HG03565 (cell line): ENCODE results near the gene DCAF6.
"Not testable (repeated sequence)": the region's sequence is repeated elsewhere in the genome, so short reads cannot be mapped to it uniquely, and the experiment has no call there.

Source experiments
- ATAC-seq: cut with Tn5 transposase; IDR thresholded peaks from one replicate; pipeline ENCODE4 v1.9.1; 2021; ENCODE audit warnings: mild to moderate bottlenecking, moderate library complexity; ENCODE audit not compliant: unreplicated experiment

The DCAF6 gene

GRCh38 chr1:168007691-168008090, 71.2 kb downstream of the DCAF6 start:
- no peak for ATAC-seq

GRCh38 chr1:168008595-168008994, 72.1 kb downstream of the DCAF6 start:
- ATAC-seq, result no peak

- ATAC-seq, result no peak
These were observed 72.8 kb downstream of the DCAF6 start for GRCh38 chr1:168009322-168009721.

GRCh38 chr1:168019407-168019806, 82.9 kb downstream of the DCAF6 start:
- ATAC-seq, result no peak

GRCh38 chr1:168031198-168031597, 94.7 kb downstream of the DCAF6 start:
- ATAC-seq, result no peak

GRCh38 chr1:168031627-168032026, 95.1 kb downstream of the DCAF6 start:
- no peak for ATAC-seq

- ATAC-seq, result peak; percentile 48
These were observed 95.5 kb downstream of the DCAF6 start for GRCh38 chr1:168032029-168032428.

- ATAC-seq, result no peak
These were observed 98.9 kb downstream of the DCAF6 start for GRCh38 chr1:168035345-168035744.

GRCh38 chr1:168042362-168042761, 105.9 kb downstream of the DCAF6 start:
- no peak for ATAC-seq

GRCh38 chr1:168045311-168045710, 108.8 kb downstream of the DCAF6 start:
- ATAC-seq, result no peak

- no peak for ATAC-seq
These were observed 113.8 kb downstream of the DCAF6 start for GRCh38 chr1:168050307-168050706.

- ATAC-seq, result no peak
These were observed 114.4 kb downstream of the DCAF6 start for GRCh38 chr1:168050880-168051279.

GRCh38 chr1:168053681-168054080, 117.2 kb downstream of the DCAF6 start:
- no peak for ATAC-seq

- no peak for ATAC-seq
These were observed 117.6 kb downstream of the DCAF6 start for GRCh38 chr1:168054117-168054516.

- not testable (repeated sequence) for ATAC-seq
These were observed 119.7 kb downstream of the DCAF6 start for GRCh38 chr1:168056152-168056551.

GRCh38 chr1:168057355-168057754, 120.9 kb downstream of the DCAF6 start:
- no peak for ATAC-seq

GRCh38 chr1:168057921-168058320, 121.4 kb downstream of the DCAF6 start:
- no peak for ATAC-seq

- ATAC-seq, result no peak
These were observed 127.7 kb downstream of the DCAF6 start for GRCh38 chr1:168064216-168064615.

GRCh38 chr1:168065506-168065905, 129.0 kb downstream of the DCAF6 start:
- ATAC-seq, result no peak

GRCh38 chr1:168069384-168069783, 132.9 kb downstream of the DCAF6 start:
- no peak for ATAC-seq

GRCh38 chr1:168079761-168080160, 143.3 kb downstream of the DCAF6 start:
- no peak for ATAC-seq

GRCh38 chr1:168081373-168082007, 145.0 kb downstream of the DCAF6 start:
- ATAC-seq, result no peak
